ENCODE data around the gene ABCA1. TPM values are rescaled to one million over a fixed set of nuclear protein-coding genes. Genes with fewer than 3 reads are reported as not detected.
A peak's percentile ranks its signal among the peaks of the same experiment; 100 is the strongest.

ABCA1 gene
- polyA plus RNA-seq, 1 donor (not counting 4 experiments of a cell fraction or from before 2014, with no cell fraction given) = 23.0 TPM

DNA sequence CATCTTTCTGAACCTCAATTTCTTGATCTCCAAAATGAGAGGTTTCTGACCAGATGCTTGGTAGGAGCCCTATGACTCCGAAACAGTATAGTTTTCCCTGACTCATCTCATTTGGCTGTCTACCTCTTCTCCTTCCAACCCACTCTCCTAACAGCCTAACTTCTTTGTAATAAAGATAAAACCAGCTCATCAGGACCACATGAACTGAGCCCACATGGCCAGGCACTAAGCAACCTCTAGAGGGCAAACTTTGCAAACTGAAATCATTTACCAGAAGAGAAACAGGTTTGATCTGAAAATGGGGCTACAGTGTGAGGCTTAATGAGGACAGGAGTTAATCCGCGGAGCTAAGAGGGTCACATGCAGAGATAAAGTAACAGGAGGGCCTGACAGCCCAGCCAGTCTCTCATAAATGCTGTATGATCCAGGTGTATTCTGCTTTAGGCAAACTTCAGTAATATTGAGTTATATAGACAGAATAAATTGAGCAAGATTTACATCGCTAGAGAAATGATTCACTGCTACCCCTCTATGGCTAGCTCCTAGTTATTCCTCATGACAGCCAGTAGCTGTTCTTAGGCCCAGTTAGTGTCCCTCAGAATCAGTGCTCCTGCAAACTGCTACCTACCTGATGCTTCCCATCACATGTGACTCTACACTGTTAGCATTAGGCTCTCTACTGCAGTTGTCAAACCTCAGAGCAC lies 64.6 kb downstream of the ABCA1 start:
- peaks cover 8% of the 10 kb centered on the region for H3K79me2 ChIP-seq (ENCODE audit: control insufficient read depth, insufficient read depth, low read length)
- H3K9ac ChIP-seq (ENCODE audit: control insufficient read depth, extremely low read depth, insufficient read depth, low read length) = no peak overlapping the region
- FAIRE-seq = peak; percentile 76
- H2AFZ ChIP-seq (ENCODE audit: control insufficient read depth, low read length) = no peak overlapping the region
- peak overlapping the region; percentile 41 for H3K27ac ChIP-seq (ENCODE audit: control insufficient read depth, insufficient read depth, low read length)
- H3K36me3 ChIP-seq (ENCODE audit: control insufficient read depth in 2 of 2, extremely low read depth in 1 of 2, insufficient read depth in 2 of 2, low read length in 2 of 2) = peaks cover 3 to 16% of the 10 kb centered on the region in 2 experiments
- H3K9me3 ChIP-seq (ENCODE audit: control insufficient read depth, low read depth, low read length) = no peaks in the 10 kb centered on the region
- no peaks in the 10 kb centered on the region for H3K27me3 ChIP-seq (ENCODE audit: control insufficient read depth, extremely low read depth, insufficient read depth, low read length)
- no peak overlapping the region for H3K4me3 ChIP-seq (ENCODE audit: control insufficient read depth in 2 of 3, extremely low read depth in 1 of 3, insufficient read depth in 2 of 3, low read depth in 1 of 3, low read length in 3 of 3)
- no peaks in the 10 kb centered on the region for H4K20me1 ChIP-seq (ENCODE audit: control insufficient read depth, extremely low read depth, insufficient read depth, low read length)
- peaks cover 39% of the 10 kb centered on the region for H3K4me1 ChIP-seq (ENCODE audit: control insufficient read depth, extremely low read depth, insufficient read depth, low read length)
- H3K9me1 ChIP-seq (ENCODE audit: control insufficient read depth, extremely low read depth, insufficient read depth, low read length) = peaks cover 2% of the 10 kb centered on the region
- H3K4me2 ChIP-seq (ENCODE audit: control insufficient read depth, extremely low read depth, insufficient read depth, low read depth, low read length) = no peak overlapping the region
- dilution Hi-C loops (cut with MboI; ENCODE audit: extremely low pct_ligation_motif_present, low sequenced_read_pairs) = loop anchor here (5.0 kb wide), 1 partner anchor 59 kb away; no protein-coding TSS in a partner anchor
- TF ChIP-seq EZH2 (IDR thresholded peaks at IDR 0.05; ENCODE audit: low read length) = no peak
- TF ChIP-seq, protein P1, sequence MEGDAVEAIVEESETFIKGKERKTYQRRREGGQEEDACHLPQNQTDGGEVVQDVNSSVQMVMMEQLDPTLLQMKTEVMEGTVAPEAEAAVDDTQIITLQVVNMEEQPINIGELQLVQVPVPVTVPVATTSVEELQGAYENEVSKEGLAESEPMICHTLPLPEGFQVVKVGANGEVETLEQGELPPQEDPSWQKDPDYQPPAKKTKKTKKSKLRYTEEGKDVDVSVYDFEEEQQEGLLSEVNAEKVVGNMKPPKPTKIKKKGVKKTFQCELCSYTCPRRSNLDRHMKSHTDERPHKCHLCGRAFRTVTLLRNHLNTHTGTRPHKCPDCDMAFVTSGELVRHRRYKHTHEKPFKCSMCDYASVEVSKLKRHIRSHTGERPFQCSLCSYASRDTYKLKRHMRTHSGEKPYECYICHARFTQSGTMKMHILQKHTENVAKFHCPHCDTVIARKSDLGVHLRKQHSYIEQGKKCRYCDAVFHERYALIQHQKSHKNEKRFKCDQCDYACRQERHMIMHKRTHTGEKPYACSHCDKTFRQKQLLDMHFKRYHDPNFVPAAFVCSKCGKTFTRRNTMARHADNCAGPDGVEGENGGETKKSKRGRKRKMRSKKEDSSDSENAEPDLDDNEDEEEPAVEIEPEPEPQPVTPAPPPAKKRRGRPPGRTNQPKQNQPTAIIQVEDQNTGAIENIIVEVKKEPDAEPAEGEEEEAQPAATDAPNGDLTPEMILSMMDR (optimal IDR thresholded peaks at IDR 0.05 in 1 of 3, IDR thresholded peaks at IDR 0.05 in 1 of 3, conservative IDR thresholded peaks at IDR 0.05 in 1 of 3; ENCODE audit: extremely low read depth in 1 of 3, insufficient read depth in 2 of 3, low read length in 3 of 3) = peak; percentile 77 to 89 (median 78)
- peak; percentile 46 for DNase-seq (ENCODE audit: low read depth, low spot score)

DNA sequence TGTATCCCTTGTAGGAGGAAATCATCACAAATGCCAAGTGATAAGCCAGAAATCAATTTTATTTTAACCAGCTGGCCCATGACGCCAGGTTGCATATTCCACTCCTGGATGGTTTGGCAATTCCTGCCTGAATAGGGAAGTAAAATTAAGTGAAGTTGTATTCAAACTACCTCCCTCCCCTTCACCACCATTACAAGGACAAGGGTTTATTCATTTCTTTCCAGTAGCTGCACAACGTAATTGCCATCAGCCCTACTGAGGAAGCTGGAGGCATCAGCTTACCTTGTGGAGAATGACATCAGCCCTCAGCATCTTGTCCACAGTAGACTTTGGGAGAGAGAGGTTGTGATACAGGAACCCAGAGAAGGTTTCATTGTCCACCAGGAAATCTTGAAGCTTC lies 66.6 kb downstream of the ABCA1 start:
- Histone ChIP-seq H4K20me1 (ENCODE audit: control insufficient read depth, extremely low read depth, insufficient read depth, low read length) (no peaks in the 10 kb centered on the region), H3K9ac (ENCODE audit: control insufficient read depth, extremely low read depth, insufficient read depth, low read length) (no peak overlapping the region), H3K9me1 (ENCODE audit: control insufficient read depth, extremely low read depth, insufficient read depth, low read length) (peaks cover 2% of the 10 kb centered on the region), H3K36me3 (ENCODE audit: control insufficient read depth in 2 of 2, extremely low read depth in 1 of 2, insufficient read depth in 2 of 2, low read length in 2 of 2) (peaks cover 0 to 16% of the 10 kb centered on the region in 2 experiments), H3K4me1 (ENCODE audit: control insufficient read depth, extremely low read depth, insufficient read depth, low read length) (peaks cover 45% of the 10 kb centered on the region), H3K27me3 (ENCODE audit: control insufficient read depth, extremely low read depth, insufficient read depth, low read length) (no peaks in the 10 kb centered on the region), H3K9me3 (ENCODE audit: control insufficient read depth, low read depth, low read length) (no peaks in the 10 kb centered on the region), H3K4me3 (ENCODE audit: control insufficient read depth in 2 of 3, extremely low read depth in 1 of 3, insufficient read depth in 2 of 3, low read depth in 1 of 3, low read length in 3 of 3) (no peak overlapping the region), H3K79me2 (ENCODE audit: control insufficient read depth, insufficient read depth, low read length) (peaks cover 8% of the 10 kb centered on the region), H2AFZ (ENCODE audit: control insufficient read depth, low read length) (no peak overlapping the region), H3K27ac (ENCODE audit: control insufficient read depth, insufficient read depth, low read length) (no peak overlapping the region), H3K4me2 (ENCODE audit: control insufficient read depth, extremely low read depth, insufficient read depth, low read depth, low read length) (no peak overlapping the region)
- TF ChIP-seq EZH2 (IDR thresholded peaks at IDR 0.05; ENCODE audit: low read length) = no peak
- TF ChIP-seq, protein P1 (optimal IDR thresholded peaks at IDR 0.05 in 1 of 3, IDR thresholded peaks at IDR 0.05 in 1 of 3, conservative IDR thresholded peaks at IDR 0.05 in 1 of 3; ENCODE audit: extremely low read depth in 1 of 3, insufficient read depth in 2 of 3, low read length in 3 of 3) = no peak
- dilution Hi-C loops (cut with MboI; ENCODE audit: extremely low pct_ligation_motif_present, low sequenced_read_pairs) = loop anchor here (5.0 kb wide), 1 partner anchor 61 kb away; no protein-coding TSS in a partner anchor
- DNase-seq (ENCODE audit: low read depth, low spot score) (no peak), FAIRE-seq (no peak)

Measured in keratinocyte (primary cell).